Nephron (organoid): ENCODE measurements around the gene S100PBP.
"Not testable (repeated sequence)": the region's sequence is repeated elsewhere in the genome, so short reads cannot be mapped to it uniquely, and the experiment has no call there.

Experiments
- H3K27ac Mint-ChIP-seq, 3 experiments: 2 replicates each; pipeline ENCODE4 v1.8.0; 2020; ENCODE audit warnings: mixed read lengths in 3 of 3, mild to moderate bottlenecking in 2 of 3, moderate library complexity in 1 of 3
- H3K27me3 Mint-ChIP-seq: 2 replicates; pipeline ENCODE4 v1.8.0; 2021; ENCODE audit warnings: low read depth, mild to moderate bottlenecking, moderate library complexity, mixed read lengths
- H3K36me3 Mint-ChIP-seq: 2 replicates; pipeline ENCODE4 v1.8.0; 2020; ENCODE audit warnings: low read depth, mixed read lengths
- H3K4me1 Mint-ChIP-seq: 2 replicates; pipeline ENCODE4 v1.8.0; 2020; ENCODE audit warnings: mixed read lengths
- H3K4me3 Mint-ChIP-seq, 3 experiments: 2 replicates each; pipeline ENCODE4 v1.8.0; 2020; ENCODE audit warnings: mild to moderate bottlenecking in 3 of 3, mixed read lengths in 3 of 3, moderate library complexity in 2 of 3
- H3K9me3 Mint-ChIP-seq: 2 replicates; pipeline ENCODE4 v1.8.0; 2020; ENCODE audit warnings: mixed read lengths
- CTCF ChIP-seq, 3 experiments: fragments of 200-600 bp; sonication (generic); IDR thresholded peaks; one replicate each; pipeline ENCODE4 v1.5.0; 2021; ENCODE audit warnings: antibody characterized with exemption in 3 of 3; ENCODE audit not compliant: unreplicated experiment in 3 of 3

The S100PBP gene

GRCh38 chr1:32797456-32797855 lies 20.0 kb upstream of the S100PBP start:
- Mint-ChIP-seq H3K36me3 (peaks cover 51% of the 10 kb centered on the region), H3K4me1 (no peaks in the 10 kb centered on the region), H3K27me3 (no peaks in the 10 kb centered on the region), H3K9me3 (no peaks in the 10 kb centered on the region), H3K27ac (no peak overlapping the region), H3K4me3 (no peak overlapping the region)
- TF ChIP-seq CTCF (IDR thresholded peaks at IDR 0.05; ENCODE audit: unreplicated experiment in 3 of 3) = no peak

GRCh38 chr1:32798191-32798590 lies 19.3 kb upstream of the S100PBP start:
- Mint-ChIP-seq H3K4me3 (no peak overlapping the region), H3K36me3 (peaks cover 54% of the 10 kb centered on the region), H3K27me3 (no peaks in the 10 kb centered on the region), H3K9me3 (no peaks in the 10 kb centered on the region), H3K4me1 (no peaks in the 10 kb centered on the region), H3K27ac (no peak overlapping the region)
- no peak for TF ChIP-seq CTCF (IDR thresholded peaks at IDR 0.05; ENCODE audit: unreplicated experiment in 3 of 3)

DNA sequence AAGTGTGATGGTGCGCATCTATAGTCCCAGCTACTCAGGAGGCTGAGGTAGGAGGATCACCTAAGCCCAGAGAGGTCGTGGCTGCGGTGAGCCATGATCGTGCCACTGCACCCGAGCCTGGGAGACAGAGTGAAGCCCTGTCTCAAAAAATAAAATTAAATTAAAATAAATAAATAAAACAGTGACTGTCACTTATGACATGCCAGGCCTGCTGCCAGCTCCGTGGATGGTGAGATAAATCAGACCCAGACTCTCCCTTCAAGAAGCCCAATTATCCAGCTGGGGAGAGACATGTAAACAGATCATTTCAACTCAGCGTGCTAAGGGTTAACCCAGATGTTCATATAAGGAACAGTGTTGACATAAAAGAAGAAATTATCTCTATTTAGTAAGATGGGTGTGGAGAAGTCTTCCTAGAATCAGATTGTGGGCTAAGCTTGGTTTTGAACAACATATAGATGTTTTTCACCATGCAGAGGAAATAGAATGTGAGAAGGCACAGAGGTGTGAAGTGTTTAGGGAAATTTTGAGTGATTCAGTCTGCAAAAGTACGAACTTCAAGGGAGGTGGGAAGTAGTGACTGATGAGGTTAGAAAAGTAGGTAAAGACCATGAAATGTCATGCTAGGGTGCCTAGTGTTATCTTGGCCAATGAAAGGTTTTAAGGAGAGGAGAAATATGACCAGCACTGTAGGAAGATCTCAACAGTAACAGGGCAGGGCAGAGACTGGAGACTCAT lies 18.6 kb upstream of the S100PBP start:
- H3K27ac Mint-ChIP-seq = no peak overlapping the region
- no peak for TF ChIP-seq CTCF (IDR thresholded peaks at IDR 0.05; ENCODE audit: unreplicated experiment in 3 of 3)
- peaks cover 56% of the 10 kb centered on the region for H3K36me3 Mint-ChIP-seq

GRCh38 chr1:32801096-32801715 lies 16.2 kb upstream of the S100PBP start:
- peaks cover 2% of the 10 kb centered on the region for H3K9me3 Mint-ChIP-seq
- H3K36me3 Mint-ChIP-seq = peaks cover 69% of the 10 kb centered on the region
- no peaks in the 10 kb centered on the region for H3K27me3 Mint-ChIP-seq
- TF ChIP-seq CTCF (IDR thresholded peaks at IDR 0.05; ENCODE audit: unreplicated experiment in 3 of 3) = no peak
- H3K4me1 Mint-ChIP-seq = no peaks in the 10 kb centered on the region
- no peak overlapping the region for H3K4me3 Mint-ChIP-seq
- no peak overlapping the region for H3K27ac Mint-ChIP-seq

More for the DNA sequence above, 18.6 kb upstream of the S100PBP start:
- no peaks in the 10 kb centered on the region for H3K9me3 Mint-ChIP-seq
- no peak overlapping the region for H3K4me3 Mint-ChIP-seq
- H3K27me3 Mint-ChIP-seq = no peaks in the 10 kb centered on the region
- no peaks in the 10 kb centered on the region for H3K4me1 Mint-ChIP-seq

GRCh38 chr1:32804460-32804859 lies 13.0 kb upstream of the S100PBP start:
- H3K4me3 Mint-ChIP-seq, H3K4me1 Mint-ChIP-seq, H3K9me3 Mint-ChIP-seq, H3K27me3 Mint-ChIP-seq, H3K27ac Mint-ChIP-seq: not testable (repeated sequence)
- peaks cover 80% of the 10 kb centered on the region for H3K36me3 Mint-ChIP-seq

- peaks cover 2% of the 10 kb centered on the region for H3K9me3 Mint-ChIP-seq
- H3K27me3 Mint-ChIP-seq = no peaks in the 10 kb centered on the region
- peaks cover 85% of the 10 kb centered on the region for H3K36me3 Mint-ChIP-seq
- TF ChIP-seq CTCF (IDR thresholded peaks at IDR 0.05; ENCODE audit: unreplicated experiment in 3 of 3) = no peak
- no peaks in the 10 kb centered on the region for H3K4me1 Mint-ChIP-seq
- no peak overlapping the region for H3K27ac Mint-ChIP-seq
- H3K4me3 Mint-ChIP-seq = no peak overlapping the region
Measured at GRCh38 chr1:32806290-32806689, 11.2 kb upstream of the S100PBP start.
